HG02840 (cell line): ENCODE data around the gene SLC30A4.
A peak's percentile ranks its signal among the peaks of the same experiment; 100 is the strongest.
"Not testable (repeated sequence)": the region's sequence is repeated elsewhere in the genome, so short reads cannot be mapped to it uniquely, and the experiment has no call there.

Experiments used
- ATAC-seq: cut with Tn5 transposase; IDR thresholded peaks from one replicate; pipeline ENCODE4 v1.9.1; 2021; ENCODE audit warnings: mild to moderate bottlenecking, moderate library complexity, moderate number of reproducible peaks; ENCODE audit not compliant: unreplicated experiment, low FRiP score

SLC30A4 gene, protein sequence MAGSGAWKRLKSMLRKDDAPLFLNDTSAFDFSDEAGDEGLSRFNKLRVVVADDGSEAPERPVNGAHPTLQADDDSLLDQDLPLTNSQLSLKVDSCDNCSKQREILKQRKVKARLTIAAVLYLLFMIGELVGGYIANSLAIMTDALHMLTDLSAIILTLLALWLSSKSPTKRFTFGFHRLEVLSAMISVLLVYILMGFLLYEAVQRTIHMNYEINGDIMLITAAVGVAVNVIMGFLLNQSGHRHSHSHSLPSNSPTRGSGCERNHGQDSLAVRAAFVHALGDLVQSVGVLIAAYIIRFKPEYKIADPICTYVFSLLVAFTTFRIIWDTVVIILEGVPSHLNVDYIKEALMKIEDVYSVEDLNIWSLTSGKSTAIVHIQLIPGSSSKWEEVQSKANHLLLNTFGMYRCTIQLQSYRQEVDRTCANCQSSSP

DNA sequence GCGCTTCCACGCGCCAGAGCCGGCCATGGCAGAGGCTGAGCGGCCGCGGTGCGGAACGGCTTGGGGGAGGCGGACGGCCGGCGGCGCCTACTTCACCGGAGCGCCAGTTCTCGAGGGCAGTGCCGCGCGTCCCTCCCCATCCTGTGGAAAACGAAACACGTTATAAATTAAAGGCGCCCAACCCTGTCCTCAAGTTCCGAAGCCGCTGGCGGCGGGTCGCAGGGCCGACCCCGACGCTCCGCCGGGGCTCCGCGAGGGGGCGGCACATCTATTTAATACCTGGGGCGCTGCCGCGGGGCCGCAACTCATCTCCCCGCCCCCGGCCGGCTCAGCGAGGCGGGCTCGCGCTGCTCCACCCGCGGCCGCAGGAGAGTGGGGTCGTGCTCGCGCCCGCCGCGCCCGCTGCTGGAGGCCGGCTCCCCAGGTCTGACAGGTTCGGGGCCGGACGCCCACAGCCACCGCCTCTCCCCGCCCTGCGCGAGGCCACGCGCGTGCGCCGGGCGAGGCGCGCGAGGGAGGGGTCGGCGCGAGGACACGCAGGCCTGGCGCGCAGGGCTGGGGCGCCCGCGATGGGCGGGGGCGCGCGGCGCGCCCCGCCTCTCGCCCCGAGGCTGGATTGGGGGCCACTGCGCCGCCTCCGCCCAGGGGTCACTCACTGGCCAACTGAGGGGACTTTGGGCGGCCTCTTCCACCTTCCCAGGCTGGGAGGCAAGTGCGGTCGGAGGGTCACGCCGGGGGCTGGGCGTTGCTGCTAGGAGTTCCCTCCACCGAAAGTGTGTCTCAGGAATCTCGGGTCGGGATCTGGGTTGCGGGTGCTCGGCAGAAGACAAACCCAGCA, at the start of gene SLC30A4:
Gene SLC30A4, minus strand, starts transcription at position 428 of the 838 bp plus-strand sequence. Its CDS starts 401 bp downstream, at position 27.
- peak; percentile 66 for ATAC-seq

- ATAC-seq = no peak
Measured at GRCh38 chr15:45555934-45556608, 33.5 kb upstream of the SLC30A4 start.

GRCh38 chr15:45551676-45552075, 29.1 kb upstream of the SLC30A4 start:
- no peak for ATAC-seq

DNA sequence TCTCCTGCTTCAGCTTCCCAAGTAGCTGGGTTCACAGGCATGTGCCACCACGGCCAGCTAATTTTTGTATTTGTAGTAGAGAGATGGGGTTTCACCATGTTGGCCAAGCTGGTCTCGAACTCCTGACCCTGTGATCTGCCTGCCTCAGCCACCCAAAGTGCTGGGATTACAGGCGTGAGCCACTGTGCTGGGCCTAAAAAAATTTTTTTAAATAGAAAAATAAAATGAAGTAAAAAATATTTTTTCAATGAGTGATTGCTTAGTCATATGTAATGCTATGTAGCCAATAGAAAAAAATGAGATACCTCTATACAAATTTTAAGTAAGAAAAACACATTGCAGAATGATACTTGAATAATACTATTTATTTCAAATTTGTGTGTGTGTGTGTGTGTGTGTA, 27.9 kb upstream of the SLC30A4 start:
- no peak for ATAC-seq

GRCh38 chr15:45549541-45550220, 27.1 kb upstream of the SLC30A4 start:
- no peak for ATAC-seq

DNA sequence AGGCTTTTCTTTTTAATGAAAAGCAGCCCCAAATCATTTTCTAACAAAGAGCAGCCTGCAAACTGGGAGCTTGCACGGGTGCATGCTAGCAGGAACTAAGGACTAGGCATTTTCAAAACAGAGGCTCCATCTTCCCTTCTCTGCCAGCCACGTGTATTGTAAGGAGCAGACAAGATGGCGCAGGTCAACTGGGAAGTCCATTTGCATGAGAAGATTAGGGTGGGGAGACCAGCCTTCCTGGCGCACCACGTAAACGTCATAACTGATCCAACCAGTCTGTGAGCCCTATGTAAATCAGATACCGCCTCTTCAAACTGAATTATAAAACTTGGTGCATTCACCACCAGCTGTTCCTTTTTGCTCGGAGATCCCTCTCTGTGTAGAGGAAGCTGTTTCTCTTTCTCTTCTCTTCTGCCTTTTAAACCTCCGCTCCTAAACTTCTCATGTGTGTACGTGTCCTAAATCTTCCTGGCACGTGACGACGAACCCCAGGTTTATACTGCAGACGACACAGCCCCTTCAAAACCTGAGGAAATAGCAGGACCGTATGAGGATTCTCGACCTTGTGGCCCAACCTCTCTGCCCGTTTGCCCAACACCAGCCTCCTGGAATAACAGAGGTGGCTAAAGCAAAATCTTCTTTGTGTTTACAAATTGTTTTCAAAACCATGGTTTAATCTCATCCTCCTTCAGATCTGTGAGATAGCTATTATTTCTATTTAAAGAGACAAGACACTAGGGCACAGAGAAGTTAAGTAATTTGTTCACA, 26.4 kb upstream of the SLC30A4 start:
- ATAC-seq = no peak

- no peak for ATAC-seq
Measured at GRCh38 chr15:45546789-45547188, 24.2 kb upstream of the SLC30A4 start.

GRCh38 chr15:45544266-45545023, 21.9 kb upstream of the SLC30A4 start:
- ATAC-seq = peak; percentile 59

DNA sequence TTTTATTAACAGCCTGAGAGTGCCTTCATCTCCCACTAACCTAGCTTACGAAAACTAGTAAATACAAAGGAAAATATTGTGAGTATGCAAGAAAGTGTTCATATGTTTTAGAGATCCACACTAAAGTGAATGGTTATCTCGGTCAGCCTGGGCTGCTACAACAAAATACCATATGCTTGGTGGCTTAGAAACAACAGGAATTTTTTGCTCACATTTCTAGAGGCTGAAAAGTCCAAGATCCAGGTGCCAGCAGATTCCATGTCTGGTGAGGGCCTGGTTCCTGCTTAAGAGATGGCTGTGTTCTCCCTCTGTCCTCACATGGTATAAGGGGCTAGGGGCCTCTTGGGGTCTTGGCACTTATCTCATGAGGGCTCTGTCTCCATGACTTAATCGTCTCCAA, 20.5 kb upstream of the SLC30A4 start:
- no peak for ATAC-seq

GRCh38 chr15:45540531-45540930, 18.0 kb upstream of the SLC30A4 start:
- no peak for ATAC-seq

DNA sequence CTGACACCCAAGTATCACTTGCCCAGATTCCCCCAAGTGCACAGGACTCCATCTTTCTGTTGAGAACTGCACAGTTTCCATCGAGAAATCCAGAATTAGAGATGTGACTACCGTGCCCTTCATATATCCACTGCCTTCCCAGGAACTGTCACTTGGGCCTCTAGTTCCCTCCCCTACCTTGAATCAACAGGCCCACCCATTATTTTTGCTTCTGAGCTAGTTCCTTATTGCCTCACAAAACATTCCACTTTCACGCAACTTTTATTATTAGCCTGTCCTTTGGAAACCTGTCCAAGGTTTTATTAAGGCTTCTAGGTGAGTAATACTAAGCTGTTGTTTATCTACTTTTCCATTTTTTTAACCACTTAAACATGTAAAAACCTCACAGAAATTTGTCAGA, 17.1 kb upstream of the SLC30A4 start:
- ATAC-seq = no peak

GRCh38 chr15:45536934-45537333, 14.4 kb upstream of the SLC30A4 start:
- no peak for ATAC-seq

- no peak for ATAC-seq
Measured at GRCh38 chr15:45535486-45536042, 13.0 kb upstream of the SLC30A4 start.

DNA sequence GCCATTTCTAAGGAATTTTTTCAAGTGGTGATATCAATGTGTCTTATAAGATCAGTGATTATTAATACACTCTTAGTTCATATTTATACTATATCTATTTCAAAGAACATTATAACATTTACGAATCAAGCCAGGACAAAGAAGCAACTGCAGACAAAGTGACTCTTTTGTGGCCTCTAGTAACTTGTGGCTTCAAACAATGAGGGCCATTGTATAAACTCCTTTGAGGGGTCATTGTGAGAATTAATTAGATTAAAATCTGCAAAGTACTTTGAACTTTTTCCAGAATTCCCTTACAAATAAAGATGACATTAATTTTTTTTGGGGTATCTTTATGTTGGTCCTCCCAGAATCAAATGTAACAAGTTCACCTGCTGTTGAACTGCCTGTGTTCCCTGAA, 12.3 kb upstream of the SLC30A4 start:
- ATAC-seq = no peak

DNA sequence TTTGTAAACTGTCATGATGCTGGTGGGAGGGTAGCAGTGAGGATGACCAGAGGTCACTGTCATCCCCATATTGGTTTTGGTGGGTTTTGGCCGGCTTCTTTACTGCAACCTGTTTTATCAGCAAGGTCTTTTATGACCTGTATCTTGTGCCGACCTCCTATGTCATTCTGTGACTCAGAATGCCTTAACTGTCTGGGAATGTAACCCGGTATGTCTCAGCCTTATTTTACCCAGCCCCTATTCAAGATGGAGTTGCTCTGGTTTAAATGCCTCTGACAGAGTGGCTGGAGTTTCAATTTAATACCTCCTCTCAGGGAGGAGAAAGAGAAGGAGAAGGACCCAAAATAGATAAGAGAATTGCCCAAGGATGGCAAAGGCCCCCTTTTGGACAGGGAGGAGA, 10.3 kb upstream of the SLC30A4 start:
- ATAC-seq = not testable (repeated sequence)

GRCh38 chr15:45529613-45530012, 7.1 kb upstream of the SLC30A4 start:
- no peak for ATAC-seq

DNA sequence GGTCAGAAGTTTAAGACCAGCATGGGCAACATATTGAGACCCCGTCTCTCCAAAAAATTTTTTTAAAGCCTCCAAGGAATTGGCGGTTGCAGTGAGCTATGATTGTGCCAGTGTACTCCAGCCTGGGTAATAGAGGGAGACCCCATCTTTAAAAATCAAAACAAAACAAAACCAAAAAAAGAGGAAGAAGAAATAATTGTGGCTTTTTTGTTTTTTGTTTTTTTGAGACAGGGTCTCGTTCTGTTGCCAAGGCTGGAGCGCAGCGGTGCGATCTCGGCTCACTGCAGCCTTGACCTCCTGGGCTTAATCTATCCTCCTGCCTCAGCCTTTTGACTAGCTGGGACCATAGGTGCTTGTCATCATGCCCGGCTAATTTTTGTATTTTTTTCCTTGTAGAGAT, 4.5 kb upstream of the SLC30A4 start:
- ATAC-seq = no peak

- ATAC-seq = no peak
Measured at GRCh38 chr15:45523166-45523460, 558 bp upstream of the SLC30A4 start.
